Hematopoietic multipotent progenitor cell treated with erythropoietin and hydrocortisone succinate and interleukin-3 and kit ligand, for 4 days (in vitro differentiated cells): ENCODE results near the gene KCNMA1.
A peak's percentile ranks its signal among the peaks of the same experiment; 100 is the strongest.

ENCODE experiments used
- DNase-seq: peaks from one replicate; pipeline ENCODE4 v3.0.0-alpha.2; 2015

KCNMA1 gene

DNA sequence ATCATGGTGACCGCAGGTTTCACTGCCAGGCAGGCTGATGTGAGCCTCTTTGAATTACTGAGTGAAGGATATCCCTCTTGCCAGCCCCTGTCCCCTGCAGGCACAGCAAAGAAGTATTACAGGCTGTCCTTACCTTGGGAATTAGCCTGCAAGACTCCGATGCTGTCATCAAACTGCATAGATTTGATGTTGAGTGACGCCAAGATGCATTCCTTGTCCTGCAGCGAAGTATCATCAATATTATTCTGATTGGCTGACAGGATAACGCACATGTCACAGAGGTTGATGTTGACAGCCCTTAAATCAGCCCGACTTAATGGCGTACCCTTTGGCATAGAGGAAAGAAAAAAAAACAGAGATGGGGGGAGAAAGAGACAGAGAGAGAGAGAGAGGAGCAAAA lies 693.0 kb downstream of the KCNMA1 start:
- no peak for DNase-seq

DNA sequence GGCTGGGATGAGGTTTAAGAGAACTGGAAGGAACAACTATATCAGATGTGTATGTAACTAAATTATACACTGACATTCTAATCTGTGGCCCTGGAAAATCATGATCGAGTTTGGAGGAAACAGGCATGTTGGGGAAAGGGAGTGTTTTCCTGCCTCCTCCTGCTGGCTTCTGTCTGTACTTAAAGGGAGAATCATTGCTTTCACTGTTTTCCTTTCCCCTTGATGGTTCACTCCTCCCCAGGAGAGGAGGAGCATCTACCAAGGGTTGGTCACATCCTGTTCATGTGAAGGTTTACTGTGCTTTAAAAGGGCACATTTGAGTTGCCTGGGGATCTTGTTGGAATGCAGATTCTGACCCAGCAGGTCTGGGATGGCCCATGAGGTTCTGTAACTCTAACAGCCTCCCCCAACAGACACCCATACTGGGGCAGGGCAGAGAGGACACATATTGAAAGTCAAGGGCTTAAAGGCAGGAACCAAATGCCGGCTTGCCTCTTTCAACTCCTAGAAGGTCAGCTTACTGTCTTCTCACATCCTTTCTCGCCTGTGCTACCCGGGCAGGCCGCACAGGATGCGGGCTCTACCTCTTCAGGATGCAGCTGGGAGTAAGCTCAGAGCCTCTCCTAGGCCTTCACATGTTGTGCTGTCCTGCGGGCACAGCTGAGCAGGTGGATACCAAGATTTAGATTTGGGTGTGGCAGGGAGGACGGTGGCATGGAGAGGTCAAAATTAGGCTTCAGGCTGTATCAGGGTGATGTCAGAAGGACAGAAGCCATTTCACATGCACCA lies 694.8 kb downstream of the KCNMA1 start:
- DNase-seq: no peak

DNA sequence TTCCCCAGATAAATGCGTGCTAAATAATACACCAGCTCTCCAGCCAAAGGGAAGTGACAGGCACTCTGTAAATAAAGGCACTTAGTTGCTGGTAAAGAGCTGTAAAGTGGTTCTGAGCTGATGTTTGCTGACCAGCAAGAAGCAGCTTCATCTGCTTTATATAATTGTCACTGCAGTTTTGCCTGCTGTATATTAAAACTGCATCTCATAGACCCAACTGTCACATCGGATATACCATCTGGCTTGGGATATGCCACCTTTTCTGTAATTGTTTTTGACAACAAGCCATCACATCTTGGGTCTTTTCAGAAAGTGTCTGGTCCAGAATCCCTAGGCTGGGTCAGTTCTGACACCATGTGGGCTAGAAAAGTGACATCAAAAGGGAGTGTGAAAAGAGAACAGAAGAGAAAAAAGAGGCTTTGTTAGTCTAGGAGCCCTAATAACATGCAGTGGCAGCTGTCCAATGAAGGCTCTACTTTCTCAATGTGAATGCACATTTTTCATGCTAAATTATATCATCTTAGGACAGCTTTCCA lies 697.6 kb downstream of the KCNMA1 start:
- DNase-seq: no peak

DNA sequence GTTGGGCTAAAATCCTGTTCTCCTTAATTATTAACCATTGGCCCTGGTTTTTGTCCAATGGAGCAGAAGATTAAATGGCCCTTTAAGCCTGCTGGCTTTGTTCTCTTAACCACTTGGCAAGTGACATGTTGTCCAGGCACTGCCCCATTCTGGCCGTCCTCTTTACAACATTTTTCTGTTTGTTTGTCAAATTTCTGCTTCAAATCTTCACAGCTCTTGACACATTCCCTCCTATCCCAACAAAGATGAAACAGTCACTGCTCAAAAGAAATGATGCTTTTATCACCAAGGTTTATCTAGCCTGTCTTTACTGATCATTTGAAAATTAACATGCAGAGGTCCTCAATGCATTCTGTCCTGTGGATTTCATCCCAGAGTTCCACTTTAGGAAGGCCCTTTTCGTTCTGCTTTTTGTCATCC lies 700.4 kb downstream of the KCNMA1 start:
- no peak for DNase-seq

DNA sequence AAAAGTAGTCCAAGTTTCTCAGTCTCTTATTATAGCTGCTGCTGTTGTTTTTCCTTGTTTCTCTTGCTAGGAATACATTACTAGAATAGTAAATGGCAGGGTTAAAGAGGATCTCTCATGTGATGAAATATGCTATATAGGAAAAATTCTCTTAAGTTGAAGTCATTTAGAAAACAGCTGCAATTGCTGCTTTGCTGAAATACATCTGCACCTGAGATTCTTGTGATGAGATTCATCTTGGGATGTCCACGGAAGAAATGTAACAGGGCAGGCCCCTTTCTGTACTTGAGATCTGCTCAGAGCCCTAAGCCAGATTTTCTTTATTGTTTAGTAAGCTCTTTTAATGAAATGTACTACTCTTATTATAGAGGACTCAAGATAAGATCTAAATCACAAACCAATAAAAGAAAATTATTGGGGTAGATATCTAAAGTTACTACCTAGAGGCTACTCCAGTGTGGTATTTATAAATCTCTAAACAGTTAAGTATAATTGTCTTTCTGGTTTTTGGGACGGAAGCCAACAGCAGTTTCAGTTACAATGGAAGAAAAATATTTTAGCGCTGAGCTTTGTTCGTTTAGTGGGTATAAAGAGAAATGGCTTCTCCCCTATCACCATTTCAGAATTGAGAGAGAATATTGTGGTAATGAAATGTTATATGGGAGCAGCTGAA lies 701.5 kb downstream of the KCNMA1 start:
- DNase-seq: no peak

DNA sequence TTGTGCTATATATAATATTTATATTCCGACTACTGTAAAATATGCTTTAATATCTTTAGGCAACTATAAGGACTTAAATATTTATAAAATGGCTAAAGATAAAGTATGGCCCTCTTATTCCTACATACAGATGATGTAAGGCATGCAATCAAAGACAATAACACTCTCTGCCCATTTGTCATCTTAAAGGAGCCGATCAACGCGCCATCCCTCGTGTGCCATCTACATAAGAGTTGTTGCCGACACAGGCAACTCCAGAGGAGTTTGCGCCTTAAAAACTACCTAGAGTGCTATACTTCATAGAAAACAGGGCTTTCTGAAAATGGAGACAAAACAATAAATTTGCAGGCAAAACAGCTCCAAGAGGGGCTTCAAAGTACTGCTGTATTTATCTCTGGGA lies 709.0 kb downstream of the KCNMA1 start:
- DNase-seq: no peak

DNA sequence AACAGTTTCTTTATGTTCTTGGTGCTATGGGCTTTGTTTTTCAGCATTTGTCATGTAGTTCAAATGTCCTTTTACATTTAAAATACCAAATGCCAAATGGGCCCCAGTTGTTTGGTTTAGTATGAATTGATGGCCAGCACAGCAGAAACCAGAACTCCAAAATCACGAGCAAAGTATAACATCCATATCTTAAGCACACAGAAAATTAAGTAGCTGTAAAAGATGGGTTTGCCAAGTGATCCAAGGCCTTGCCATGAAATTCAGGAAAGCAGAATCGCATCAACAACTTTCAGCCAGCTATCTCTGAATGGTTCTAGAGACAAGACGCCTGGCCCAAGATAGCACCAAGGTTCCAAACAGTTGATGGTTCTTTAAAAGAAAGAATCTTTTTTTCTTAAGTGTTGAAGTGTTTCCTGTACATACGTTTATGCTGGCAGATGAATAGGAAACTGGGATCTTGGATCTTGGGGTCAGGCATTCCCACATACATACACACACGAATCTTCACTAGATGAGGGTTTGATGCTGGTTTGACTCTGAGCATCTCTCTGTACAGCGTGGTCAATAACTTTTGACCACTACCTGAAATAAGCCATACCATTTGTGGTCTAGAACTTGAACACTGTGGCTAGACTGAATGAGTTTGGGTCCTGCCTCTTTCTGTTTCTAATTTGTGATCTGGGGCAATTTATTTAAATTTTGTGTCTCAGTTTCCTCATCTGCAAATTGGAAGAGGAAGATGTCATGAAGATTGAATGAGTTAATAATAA lies 711.8 kb downstream of the KCNMA1 start:
- DNase-seq: no peak

DNA sequence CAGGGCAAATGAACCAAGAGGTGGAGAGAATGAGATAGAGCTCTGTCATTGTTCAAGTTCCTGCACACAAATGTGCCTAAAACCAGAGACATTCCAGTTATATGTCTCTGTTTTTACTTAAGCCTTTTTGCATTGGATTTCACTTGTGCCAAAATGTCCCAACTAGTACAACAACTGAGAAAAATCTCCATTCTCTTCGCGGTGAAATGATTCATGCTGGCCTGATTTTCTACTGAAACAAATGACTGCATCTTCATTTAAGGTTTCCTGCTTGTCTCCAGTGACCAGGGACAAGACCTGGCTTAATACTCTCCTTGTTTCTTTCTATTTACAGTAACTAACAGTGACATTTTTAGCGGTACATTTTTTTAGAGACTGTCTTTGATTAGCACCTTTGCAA lies 714.9 kb downstream of the KCNMA1 start:
- no peak for DNase-seq

DNA sequence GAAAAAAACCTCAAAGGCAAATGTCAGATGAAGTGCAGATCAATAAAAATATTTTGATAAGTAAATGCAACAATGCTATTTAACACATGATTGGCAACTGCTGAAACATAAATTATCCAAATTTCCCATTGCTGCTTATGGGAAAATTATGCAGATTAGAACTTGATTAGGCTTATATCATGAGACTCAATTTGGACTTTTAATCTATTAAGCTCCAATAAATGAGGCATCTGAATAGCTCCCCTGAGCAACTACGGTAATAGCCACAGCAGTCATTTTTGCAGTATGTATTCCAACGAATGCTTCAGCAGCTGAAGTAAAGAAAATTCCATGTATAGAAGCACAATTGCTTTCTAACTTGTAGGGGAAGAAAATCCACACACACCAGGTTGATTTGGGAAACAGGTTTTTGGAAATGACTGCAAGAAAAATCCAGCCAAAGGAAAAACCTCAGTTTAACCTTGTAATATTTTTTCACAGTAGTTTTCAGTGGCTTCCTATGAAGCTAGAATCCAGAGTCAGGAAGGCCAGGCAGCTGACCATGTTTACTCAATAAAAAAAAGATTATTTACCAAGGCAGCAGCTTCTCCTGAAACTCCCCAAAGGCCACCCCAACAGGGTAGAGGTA lies 716.1 kb downstream of the KCNMA1 start:
- DNase-seq: no peak

DNA sequence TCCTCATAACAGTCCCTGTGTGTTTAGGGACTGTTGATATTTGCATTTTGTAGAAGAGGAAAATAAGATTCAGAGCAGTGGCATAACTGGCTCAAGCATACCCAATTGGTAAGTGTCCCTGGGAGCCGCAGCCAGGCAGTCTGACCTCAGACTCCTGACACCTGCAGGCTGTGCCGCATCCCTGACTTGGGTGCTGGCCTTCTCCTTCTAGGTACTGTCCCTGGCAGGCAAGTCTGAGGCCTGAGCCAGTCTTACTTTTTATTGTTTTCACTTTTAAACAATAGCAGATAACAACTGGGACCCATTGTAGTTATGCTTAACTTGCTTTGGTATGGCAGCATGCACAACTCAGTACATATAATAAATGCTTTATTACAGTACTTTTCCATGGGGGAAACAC lies 717.0 kb downstream of the KCNMA1 start:
- DNase-seq: no peak

DNA sequence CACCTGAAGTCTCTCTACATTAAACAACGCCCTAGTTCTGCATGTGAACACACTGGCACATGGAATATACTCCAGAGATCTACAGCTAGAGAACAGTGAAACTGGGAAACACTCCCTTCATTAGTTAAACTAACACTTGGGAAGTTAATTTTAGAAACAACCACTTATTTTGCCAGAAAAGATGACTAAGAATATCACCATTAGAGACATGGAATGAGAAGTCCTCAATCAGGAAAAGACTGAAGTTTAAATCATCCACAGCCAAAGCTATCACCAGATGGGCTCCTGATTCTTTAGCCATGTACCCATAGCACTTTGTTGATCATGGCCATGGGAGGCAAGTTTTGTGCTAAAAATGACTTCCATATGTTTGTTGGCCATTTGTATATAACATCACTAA lies 719.5 kb downstream of the KCNMA1 start:
- DNase-seq: no peak

DNA sequence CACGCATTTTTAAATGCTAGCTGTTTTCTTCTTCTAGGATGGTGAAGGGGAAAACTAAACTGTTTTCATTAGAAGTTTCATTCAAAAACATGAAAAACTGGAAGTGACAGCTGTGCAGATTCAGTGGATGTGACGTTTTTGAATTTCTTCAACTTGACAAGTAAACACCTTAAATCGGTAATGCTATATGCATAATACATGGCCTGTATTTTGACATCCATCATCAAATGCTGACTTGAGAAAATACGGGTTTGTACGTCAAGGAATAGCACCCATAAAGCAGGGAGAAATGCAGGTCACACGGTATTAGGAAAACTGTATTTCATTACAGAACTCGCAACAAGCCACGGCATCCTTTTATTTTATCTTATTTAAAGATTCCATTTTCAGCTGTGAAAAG lies 720.5 kb downstream of the KCNMA1 start:
- no peak for DNase-seq

DNA sequence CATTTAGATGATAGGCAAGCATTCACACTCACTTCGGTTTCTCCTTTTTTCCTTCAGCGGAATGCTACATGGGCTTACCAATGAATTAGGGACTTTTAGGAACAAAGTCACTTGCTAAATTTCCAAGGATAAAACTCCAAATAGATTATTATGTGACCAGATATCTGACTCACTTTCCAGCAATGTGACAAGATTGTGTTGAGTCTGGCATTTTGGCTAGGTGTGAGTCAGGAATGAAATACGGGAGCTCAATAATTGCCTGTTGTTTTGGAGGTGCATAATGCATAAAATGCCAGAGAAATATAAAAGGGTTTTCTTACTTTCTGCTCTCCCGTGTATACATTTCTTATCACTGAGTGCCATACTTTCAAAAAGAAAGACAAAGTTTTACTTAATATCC lies 721.1 kb downstream of the KCNMA1 start:
- no peak for DNase-seq

DNA sequence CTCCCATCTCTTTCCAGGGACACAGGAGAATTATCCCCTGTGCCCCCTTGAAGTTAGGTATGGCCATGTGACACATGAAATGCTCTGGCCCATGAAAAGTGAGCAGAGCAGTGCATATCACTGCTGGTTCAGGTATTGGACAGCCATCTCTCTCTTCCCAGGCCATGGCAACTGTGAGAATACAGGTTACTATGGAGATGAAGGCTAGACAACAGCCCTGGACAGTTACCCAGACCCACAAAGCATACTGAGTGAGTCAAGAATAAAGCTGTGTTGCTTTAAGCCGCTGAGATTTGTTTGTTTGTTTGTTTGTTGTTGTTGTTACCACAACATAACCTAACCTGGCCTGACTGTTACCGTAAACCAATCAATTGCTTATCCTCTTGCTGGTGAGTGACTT lies 722.3 kb downstream of the KCNMA1 start:
- no peak for DNase-seq

DNA sequence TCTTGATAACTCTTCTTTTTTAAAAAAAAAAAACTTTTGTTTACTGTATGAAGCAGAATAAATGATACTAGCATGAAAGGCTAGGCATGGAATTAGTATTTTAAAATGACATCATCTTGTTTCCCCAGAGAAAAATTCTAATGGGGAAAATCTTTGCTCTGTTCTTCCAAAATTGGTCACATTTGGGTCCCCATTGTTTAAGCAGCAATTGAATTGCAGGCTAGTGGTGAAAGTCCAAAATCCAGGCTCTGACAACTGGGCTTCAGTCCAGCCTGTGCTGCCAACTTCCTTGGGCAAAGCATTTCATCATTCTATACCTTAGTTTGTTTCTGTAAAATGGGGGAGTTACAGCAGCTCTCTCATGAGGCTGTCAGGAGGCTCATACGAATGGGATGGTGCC lies 726.4 kb downstream of the KCNMA1 start:
- DNase-seq: no peak

DNA sequence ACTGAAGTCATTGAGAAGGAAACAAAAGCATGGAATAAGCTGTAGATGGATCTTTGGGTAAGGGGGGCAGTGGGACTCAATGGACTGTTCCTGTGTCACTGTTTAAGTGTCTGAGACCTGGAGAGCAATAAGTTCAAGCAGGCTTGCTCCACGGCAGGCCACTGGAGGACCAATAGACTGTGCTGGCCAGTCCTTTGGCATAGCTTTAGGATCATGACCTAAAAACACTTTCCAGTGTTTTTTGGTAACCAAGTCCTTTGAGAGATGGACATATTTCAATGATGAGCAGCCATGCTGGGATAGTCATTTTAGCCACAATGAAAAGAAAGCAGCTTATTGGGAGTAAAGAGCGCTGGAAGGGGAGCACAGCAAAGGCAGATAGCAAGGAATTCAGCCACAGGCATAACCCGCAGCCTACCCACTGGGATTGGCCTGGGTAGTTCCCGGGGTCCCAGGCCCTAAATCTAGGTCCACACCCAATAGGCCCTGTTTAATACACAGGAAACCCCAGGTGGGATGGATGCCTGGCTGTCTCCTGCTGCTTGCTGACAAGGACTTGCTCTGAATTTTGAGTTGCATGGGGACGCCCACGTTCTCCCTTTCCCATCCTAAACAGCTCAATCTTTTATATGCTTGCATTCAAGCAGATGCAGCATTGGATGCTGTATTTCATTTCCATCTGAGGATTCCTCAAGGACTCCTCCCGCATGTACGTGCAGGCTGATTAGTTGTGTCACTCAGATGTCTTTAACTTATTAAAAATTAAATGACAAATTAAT lies 727.2 kb downstream of the KCNMA1 start:
- DNase-seq: no peak

DNA sequence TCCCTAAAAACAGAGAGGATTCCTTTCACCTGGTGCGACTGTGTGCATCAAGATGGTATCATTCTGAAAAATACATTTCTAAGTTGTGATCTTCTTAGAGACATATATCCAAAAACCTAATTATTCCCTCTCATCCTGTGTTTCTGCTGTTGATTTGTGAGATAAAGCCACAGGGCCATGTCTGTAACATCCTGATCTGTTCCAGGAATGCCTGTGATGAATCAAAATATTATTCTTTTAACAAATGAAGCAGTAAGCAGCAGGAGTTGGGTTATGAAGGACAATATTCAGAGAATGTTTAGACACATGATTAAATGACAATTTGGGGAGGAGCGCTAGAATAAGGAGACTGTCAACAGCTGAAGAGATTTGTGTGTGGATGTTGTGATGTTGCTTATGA lies 731.4 kb downstream of the KCNMA1 start:
- no peak for DNase-seq

DNA sequence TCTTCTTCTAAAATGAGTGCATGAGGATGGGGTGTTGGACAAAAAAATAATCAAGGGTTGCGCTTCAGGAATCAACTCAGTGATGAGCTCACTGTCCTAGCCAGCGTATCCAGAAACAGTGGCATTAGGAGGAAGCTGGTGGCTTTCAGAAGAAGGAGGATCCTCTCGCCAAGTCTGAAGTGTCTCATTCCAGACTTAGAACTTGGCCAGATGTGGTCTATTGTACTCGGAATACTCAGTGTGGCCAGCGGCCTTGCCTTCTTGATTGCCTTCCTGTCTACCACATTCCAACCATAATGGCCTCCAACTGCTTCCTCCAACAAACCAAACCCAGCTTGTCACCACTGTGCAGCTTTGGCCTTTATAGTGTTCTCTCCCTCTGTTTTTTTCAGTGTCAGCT lies 732.4 kb downstream of the KCNMA1 start:
- DNase-seq: no peak

DNA sequence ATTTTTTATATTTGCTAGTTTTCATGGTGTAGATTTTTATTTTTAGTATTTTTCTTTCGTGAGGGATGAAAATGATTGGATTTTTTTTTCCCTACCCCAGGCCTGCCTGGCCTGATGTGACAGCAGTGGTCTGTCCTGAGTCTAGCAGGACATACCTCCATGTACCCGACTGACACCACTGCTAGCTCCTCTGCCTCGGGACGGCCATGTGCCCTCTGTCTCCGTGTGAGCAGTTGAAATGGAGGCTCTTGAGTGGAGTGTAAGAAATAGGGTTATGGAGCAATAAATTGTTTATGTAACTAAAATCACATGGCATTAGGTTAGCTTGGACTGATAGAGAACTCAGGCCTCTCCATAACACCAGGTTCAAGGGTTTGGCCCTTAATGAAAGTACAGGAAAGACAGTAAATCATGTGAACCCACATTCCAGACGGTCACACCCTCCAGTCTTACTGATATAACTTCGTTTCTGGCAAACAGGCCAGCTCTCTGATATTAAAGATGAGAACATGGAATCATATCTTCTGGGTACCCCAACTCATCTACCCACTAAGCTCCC lies 734.1 kb downstream of the KCNMA1 start:
- no peak for DNase-seq

DNA sequence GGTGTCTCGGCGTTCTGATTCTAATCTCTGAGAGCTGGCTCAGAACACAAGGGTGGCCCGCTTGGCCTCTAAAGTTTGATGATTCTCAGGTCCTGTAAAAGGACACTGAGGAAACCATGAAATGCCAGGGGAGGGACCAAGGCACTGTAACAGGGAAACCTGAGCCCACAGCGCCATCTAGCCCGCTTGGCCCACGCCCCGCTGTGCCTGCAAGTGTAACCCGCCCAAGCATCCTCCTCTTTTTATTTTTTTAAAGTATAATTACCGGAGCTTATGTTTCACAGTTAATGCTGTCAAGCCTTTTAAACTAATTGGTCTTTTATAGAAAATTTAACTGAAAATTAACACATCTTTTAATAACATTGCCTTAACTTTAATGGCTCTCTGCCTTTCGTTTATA lies 734.7 kb downstream of the KCNMA1 start:
- DNase-seq: peak; percentile 57

DNA sequence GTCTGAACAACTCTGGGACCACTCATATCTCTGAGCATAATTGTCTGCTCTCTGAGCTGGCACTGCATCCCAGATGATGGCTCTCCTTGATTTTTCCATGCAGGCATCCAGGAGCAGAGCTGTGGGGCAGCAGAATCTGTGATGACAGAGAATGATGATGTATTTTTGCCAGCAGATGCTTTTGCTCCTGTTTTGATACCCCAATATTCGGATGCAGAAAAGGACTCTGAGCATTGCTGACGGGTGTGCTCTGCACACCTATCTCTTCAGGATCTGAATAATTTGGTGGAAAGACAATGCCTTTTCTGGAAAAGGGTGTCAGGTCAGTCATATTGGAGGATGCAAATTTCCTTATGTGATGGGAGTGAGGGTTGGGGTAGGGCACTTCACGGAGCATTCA lies 735.9 kb downstream of the KCNMA1 start:
- DNase-seq: no peak

DNA sequence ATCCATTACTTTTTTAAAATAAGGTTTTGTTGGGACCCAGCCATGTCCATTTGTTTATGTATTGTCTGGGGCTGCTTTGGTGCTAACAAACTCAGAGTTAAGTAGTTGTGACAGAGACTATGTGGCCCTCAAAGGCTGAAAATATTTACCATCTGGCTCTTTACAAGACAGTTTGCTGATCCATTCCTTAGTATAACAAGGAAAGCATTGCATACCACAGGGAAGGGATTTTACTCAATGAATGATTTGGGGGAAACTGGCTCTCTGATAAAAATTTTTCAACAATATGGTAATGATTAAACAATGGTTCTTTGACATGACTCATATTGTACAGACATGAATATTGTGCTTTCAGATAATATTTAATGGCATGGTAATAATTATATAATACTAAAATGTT lies 738.1 kb downstream of the KCNMA1 start:
- DNase-seq: no peak
